ENCODE results near the gene ZNF276.

- TF ChIP-seq, protein P1, sequence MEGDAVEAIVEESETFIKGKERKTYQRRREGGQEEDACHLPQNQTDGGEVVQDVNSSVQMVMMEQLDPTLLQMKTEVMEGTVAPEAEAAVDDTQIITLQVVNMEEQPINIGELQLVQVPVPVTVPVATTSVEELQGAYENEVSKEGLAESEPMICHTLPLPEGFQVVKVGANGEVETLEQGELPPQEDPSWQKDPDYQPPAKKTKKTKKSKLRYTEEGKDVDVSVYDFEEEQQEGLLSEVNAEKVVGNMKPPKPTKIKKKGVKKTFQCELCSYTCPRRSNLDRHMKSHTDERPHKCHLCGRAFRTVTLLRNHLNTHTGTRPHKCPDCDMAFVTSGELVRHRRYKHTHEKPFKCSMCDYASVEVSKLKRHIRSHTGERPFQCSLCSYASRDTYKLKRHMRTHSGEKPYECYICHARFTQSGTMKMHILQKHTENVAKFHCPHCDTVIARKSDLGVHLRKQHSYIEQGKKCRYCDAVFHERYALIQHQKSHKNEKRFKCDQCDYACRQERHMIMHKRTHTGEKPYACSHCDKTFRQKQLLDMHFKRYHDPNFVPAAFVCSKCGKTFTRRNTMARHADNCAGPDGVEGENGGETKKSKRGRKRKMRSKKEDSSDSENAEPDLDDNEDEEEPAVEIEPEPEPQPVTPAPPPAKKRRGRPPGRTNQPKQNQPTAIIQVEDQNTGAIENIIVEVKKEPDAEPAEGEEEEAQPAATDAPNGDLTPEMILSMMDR (IDR thresholded peaks at IDR 0.05; ENCODE audit: borderline replicate concordance, extremely low read depth, low read length, poor library complexity, severe bottlenecking) = no peak
- TF ChIP-seq EZH2 (IDR thresholded peaks at IDR 0.05; ENCODE audit: borderline replicate concordance, low read depth, low read length, severe bottlenecking) = no peak
Measured at GRCh38 chr16:89744813-89745212, 23.5 kb downstream of the ZNF276 start.
